Loucy (cell line): ENCODE measurements around the gene DNM3.

Experiments used
- H2AFZ ChIP-seq: fragments of 200-600 bp; sonication (generic); 2 replicates; pipeline ENCODE4 v1.6.0; 2016; ENCODE audit warnings: antibody characterized with exemption, mild to moderate bottlenecking, low read length, moderate library complexity
- H3F3A ChIP-seq: fragments of 200-600 bp; 2 replicates; pipeline ENCODE4 v1.6.0; 2016; ENCODE audit warnings: antibody characterized with exemption, low read depth, mild to moderate bottlenecking
- H3K27me3 ChIP-seq: fragments of 200-600 bp; sonication (generic); 2 replicates; pipeline ENCODE4 v1.6.1; 2014; ENCODE audit warnings: low read length, mild to moderate bottlenecking; ENCODE audit not compliant: insufficient read depth, poor library complexity, severe bottlenecking
- H3K36me3 ChIP-seq: fragments of 200-600 bp; sonication (generic); 2 replicates; pipeline ENCODE4 v1.6.1; 2016; ENCODE audit warnings: low read length; ENCODE audit not compliant: insufficient read depth
- H3K4me1 ChIP-seq: fragments of 200-600 bp; sonication (generic); 2 replicates; pipeline ENCODE4 v1.5.1; 2014; ENCODE audit warnings: low read length, mild to moderate bottlenecking; ENCODE audit not compliant: insufficient read depth, poor library complexity, severe bottlenecking
- H3K4me2 ChIP-seq: fragments of 200-600 bp; sonication (generic); 2 replicates; pipeline ENCODE4 v1.6.0; 2014; ENCODE audit warnings: antibody characterized with exemption, low read length, low read depth, mild to moderate bottlenecking; ENCODE audit not compliant: poor library complexity, severe bottlenecking
- H3K4me3 ChIP-seq: fragments of 200-600 bp; sonication (generic); 2 replicates; pipeline ENCODE4 v1.5.1; 2014; ENCODE audit warnings: low read length, mild to moderate bottlenecking, mixed read lengths; ENCODE audit not compliant: poor library complexity, severe bottlenecking
- H3K79me2 ChIP-seq: fragments of 200-600 bp; sonication (generic); 2 replicates; pipeline ENCODE4 v1.6.1; 2014; ENCODE audit warnings: low read length; ENCODE audit not compliant: insufficient read depth
- H3K9ac ChIP-seq: fragments of 200-600 bp; sonication (generic); 2 replicates; pipeline ENCODE4 v1.6.0; 2014; ENCODE audit warnings: mild to moderate bottlenecking, low read depth, low read length, moderate library complexity; ENCODE audit not compliant: poor library complexity, severe bottlenecking
- H3K9me2 ChIP-seq: fragments of 200-600 bp; sonication (generic); replicated peaks from 2 replicates; pipeline ENCODE4 v1.6.1; 2016; ENCODE audit warnings: low read depth, low read length, mixed read lengths
- H3K9me3 ChIP-seq: fragments of 200-600 bp; sonication (generic); 2 replicates; pipeline ENCODE4 v1.6.1; 2014; ENCODE audit warnings: mild to moderate bottlenecking, antibody characterized with exemption, low read length, low read depth; ENCODE audit not compliant: insufficient read depth
- H4K20me1 ChIP-seq: fragments of 200-600 bp; sonication (generic); 2 replicates; pipeline ENCODE4 v1.6.0; 2014; ENCODE audit warnings: antibody characterized with exemption, low read length, mild to moderate bottlenecking; ENCODE audit not compliant: insufficient read depth, poor library complexity, severe bottlenecking
- EZH2phosphoT487 ChIP-seq: fragments of 200-600 bp; IDR thresholded peaks from 2 replicates; pipeline ENCODE4 v1.6.1; 2018; ENCODE audit warnings: antibody characterized with exemption, mild to moderate bottlenecking, moderate library complexity, borderline replicate concordance
- TF ChIP-seq, protein P1 (sequence below): fragments of 200-600 bp; sonication (generic); conservative IDR thresholded peaks from 2 replicates; pipeline ENCODE4 v1.5.1; 2014; ENCODE audit warnings: mild to moderate bottlenecking, antibody characterized with exemption, low read length

The DNM3 gene

DNA sequence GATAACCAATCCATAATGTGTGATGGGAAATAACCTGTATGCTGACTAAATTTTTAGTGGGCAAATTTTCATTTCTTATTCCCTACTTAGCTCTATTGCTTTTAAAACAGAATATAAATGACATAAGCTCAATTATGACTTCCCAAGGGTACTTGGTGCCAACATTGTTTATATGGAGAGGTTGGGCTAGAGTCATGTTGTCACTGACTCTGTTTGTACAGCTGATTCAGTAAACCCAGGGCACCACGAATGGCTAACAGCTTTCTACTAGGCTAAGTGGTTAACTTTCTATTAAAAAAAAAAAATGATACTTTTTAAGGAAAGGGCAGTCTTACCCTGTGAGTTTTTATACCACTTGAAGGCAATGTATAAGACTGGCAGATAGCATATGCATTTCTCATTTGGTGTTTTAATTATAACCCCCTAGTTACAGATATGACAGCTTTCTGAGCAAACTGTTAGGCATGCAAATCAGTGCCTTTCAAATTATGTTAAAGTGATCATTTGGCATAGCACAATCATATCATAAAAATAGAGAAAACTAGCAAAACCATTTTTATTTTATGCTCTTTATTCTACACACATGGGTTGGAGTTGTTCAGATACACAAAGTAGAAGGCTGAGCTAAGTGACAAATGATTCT lies 147.1 kb downstream of the DNM3 start:
- H3K27me3 ChIP-seq: no peaks in the 10 kb centered on the region

DNA sequence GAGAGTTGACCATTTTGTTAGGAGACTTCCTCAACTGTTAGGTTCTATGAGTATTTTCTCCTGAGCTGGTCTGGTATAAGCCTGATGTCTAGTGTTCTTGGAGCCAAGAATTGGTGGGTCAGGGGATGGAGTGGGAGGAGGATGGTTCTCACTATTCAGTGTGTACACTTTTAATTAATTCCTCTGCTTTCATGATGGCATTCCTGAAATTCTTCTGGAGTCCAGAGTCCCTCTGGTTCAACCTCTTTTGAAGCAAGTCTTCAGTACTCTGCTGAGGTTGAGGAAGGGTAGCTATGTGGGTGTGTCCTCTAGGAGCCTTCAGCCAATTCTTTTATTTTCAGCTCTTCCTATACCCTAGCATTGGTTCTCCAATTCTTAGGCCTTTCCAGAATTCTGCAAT lies 149.1 kb downstream of the DNM3 start:
- no peaks in the 10 kb centered on the region for H3K27me3 ChIP-seq
- no peak overlapping the region for H2AFZ ChIP-seq
- no peaks in the 10 kb centered on the region for H3F3A ChIP-seq
- H3K9ac ChIP-seq: no peak overlapping the region
- TF ChIP-seq, protein P1, sequence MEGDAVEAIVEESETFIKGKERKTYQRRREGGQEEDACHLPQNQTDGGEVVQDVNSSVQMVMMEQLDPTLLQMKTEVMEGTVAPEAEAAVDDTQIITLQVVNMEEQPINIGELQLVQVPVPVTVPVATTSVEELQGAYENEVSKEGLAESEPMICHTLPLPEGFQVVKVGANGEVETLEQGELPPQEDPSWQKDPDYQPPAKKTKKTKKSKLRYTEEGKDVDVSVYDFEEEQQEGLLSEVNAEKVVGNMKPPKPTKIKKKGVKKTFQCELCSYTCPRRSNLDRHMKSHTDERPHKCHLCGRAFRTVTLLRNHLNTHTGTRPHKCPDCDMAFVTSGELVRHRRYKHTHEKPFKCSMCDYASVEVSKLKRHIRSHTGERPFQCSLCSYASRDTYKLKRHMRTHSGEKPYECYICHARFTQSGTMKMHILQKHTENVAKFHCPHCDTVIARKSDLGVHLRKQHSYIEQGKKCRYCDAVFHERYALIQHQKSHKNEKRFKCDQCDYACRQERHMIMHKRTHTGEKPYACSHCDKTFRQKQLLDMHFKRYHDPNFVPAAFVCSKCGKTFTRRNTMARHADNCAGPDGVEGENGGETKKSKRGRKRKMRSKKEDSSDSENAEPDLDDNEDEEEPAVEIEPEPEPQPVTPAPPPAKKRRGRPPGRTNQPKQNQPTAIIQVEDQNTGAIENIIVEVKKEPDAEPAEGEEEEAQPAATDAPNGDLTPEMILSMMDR: no peak
- H3K79me2 ChIP-seq: no peaks in the 10 kb centered on the region
- H3K4me3 ChIP-seq: no peak overlapping the region
- H3K4me1 ChIP-seq: peaks cover 5% of the 10 kb centered on the region
- no peak overlapping the region for H3K4me2 ChIP-seq
- H3K9me3 ChIP-seq: no peaks in the 10 kb centered on the region
- H4K20me1 ChIP-seq: no peaks in the 10 kb centered on the region
- H3K9me2 ChIP-seq: no peaks in the 10 kb centered on the region
- no peaks in the 10 kb centered on the region for H3K36me3 ChIP-seq

More for the DNA sequence above, 147.1 kb downstream of the DNM3 start:
- no peaks in the 10 kb centered on the region for H3K36me3 ChIP-seq
- no peaks in the 10 kb centered on the region for H3K9me2 ChIP-seq
- H4K20me1 ChIP-seq: no peaks in the 10 kb centered on the region
- no peaks in the 10 kb centered on the region for H3F3A ChIP-seq
- no peak overlapping the region for H3K9ac ChIP-seq
- H2AFZ ChIP-seq: no peak overlapping the region
- no peaks in the 10 kb centered on the region for H3K4me1 ChIP-seq
- TF ChIP-seq EZH2phosphoT487: no peak
- TF ChIP-seq, protein P1: no peak
- no peak overlapping the region for H3K4me3 ChIP-seq
- no peak overlapping the region for H3K4me2 ChIP-seq
- no peaks in the 10 kb centered on the region for H3K79me2 ChIP-seq
- no peaks in the 10 kb centered on the region for H3K9me3 ChIP-seq

DNA sequence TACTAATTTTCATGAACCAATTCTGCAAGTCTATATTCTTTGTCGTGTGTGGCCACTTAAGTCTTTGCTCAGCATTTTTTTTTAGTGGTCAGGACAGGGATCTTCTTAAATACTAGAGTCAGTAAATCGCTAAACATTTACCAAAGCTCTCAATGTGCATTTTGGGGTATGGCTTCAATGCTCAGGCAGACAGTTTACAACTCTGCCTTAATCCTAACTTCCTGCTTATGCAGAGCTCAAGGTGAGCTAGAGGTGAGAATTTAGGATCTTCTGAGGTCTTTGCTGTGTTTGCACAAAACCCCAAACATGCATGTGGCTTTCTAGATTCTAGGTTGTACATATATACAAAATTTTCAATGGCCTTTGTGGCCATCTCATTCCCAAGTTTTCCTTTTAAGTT lies 153.0 kb downstream of the DNM3 start:
- TF ChIP-seq, protein P1: no peak
- no peak for TF ChIP-seq EZH2phosphoT487
- no peak overlapping the region for H3K9ac ChIP-seq

More for the DNA sequence above, 153.0 kb downstream of the DNM3 start:
- H3K4me3 ChIP-seq: no peak overlapping the region
- H3K4me1 ChIP-seq: peaks cover 5% of the 10 kb centered on the region
- H3K79me2 ChIP-seq: no peaks in the 10 kb centered on the region
- no peaks in the 10 kb centered on the region for H3K9me3 ChIP-seq
- no peaks in the 10 kb centered on the region for H3K9me2 ChIP-seq
- no peaks in the 10 kb centered on the region for H3F3A ChIP-seq
- H3K4me2 ChIP-seq: no peak overlapping the region
- no peak overlapping the region for H2AFZ ChIP-seq
- no peaks in the 10 kb centered on the region for H3K36me3 ChIP-seq
- no peaks in the 10 kb centered on the region for H4K20me1 ChIP-seq
- no peaks in the 10 kb centered on the region for H3K27me3 ChIP-seq
